ENCODE data around the gene KIF1A. TPM values are rescaled to one million over a fixed set of nuclear protein-coding genes. Genes with fewer than 3 reads are reported as not detected.

Gene KIF1A
- total and polyA plus RNA-seq, 2 experiments from 2014 or later, result 16.1 to 16.5 TPM

DNA sequence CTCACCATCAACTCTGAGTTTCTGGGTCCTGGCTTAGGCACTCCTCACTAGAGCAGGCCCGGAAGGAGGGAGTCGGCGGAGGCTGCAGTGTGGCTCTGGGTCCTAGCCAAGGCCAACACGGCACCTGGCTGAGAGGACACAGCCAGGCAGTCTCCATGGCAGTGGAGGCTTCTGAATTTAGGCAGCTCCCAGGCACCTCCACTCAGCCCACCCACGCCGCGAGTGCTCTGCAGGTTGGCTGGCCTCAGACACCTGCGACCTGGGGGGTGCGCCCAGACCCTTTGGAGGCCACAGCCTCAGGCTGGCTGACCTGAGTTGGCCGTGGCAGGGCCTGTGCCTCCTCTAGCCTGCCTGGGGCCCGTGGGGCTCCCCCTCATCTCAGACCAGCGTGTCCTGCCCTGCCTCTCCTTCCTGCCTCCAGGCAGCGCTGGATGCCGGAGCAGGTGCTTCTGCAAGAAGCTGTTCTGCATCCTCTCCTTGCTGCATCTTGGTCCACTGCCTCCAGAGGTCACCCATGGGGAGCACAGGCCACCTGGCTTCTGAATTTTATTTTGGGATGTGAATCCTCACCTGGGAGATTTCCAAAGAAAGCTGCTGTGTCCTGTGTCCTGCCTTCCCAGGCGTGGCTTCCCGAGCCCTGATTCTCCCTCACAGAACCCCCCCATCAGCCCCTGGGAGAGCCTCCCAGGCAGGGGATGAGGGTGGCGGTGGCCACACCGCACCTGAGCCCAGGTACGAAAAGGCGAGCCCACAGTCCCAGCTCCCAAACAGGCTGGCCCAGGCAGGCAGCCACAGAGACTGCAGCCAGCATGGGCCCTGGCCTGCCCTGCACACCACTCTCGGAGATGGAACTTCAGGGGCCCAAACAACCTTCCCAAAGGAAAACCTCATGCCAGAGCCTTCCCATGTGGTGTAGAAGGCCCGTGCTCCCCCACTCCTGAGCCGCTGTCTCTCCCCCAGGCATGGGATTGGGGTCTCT, 105.0 kb downstream of the KIF1A start:
- Histone ChIP-seq H3K79me2 (no peaks in the 10 kb centered on the region), H3K9me2 (replicated peaks; ENCODE audit: insufficient read depth) (no peaks in the 10 kb centered on the region), H3K27me3 (no peaks in the 10 kb centered on the region), H3K4me3 (no peak overlapping the region), H3K9me3 (ENCODE audit: low read depth) (no peaks in the 10 kb centered on the region), H4K20me1 (ENCODE audit: insufficient read depth, poor library complexity, severe bottlenecking) (no peaks in the 10 kb centered on the region), H3K4me1 (ENCODE audit: insufficient read depth) (no peaks in the 10 kb centered on the region), H3K27ac (no peak overlapping the region), H2AFZ (no peak overlapping the region), H3K36me3 (replicated peaks; ENCODE audit: insufficient read depth, low read depth) (no peaks in the 10 kb centered on the region), H3K4me2 (no peak overlapping the region)
- no peak for DNase-seq (ENCODE audit: low spot score)
- 86% methylated on average over 22 of the region's 23 CpGs for WGBS (ENCODE audit: low lambda C conversion rate, missing lambda C conversion rate)
- TF ChIP-seq, protein P1, sequence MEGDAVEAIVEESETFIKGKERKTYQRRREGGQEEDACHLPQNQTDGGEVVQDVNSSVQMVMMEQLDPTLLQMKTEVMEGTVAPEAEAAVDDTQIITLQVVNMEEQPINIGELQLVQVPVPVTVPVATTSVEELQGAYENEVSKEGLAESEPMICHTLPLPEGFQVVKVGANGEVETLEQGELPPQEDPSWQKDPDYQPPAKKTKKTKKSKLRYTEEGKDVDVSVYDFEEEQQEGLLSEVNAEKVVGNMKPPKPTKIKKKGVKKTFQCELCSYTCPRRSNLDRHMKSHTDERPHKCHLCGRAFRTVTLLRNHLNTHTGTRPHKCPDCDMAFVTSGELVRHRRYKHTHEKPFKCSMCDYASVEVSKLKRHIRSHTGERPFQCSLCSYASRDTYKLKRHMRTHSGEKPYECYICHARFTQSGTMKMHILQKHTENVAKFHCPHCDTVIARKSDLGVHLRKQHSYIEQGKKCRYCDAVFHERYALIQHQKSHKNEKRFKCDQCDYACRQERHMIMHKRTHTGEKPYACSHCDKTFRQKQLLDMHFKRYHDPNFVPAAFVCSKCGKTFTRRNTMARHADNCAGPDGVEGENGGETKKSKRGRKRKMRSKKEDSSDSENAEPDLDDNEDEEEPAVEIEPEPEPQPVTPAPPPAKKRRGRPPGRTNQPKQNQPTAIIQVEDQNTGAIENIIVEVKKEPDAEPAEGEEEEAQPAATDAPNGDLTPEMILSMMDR (IDR thresholded peaks at IDR 0.05; ENCODE audit: poor library complexity), result no peak
- TF ChIP-seq EZH2 (IDR thresholded peaks at IDR 0.05; ENCODE audit: borderline replicate concordance), result no peak
- no peak for TF ChIP-seq EZH2phosphoT487 (IDR thresholded peaks at IDR 0.05; ENCODE audit: low read depth, severe bottlenecking, unreplicated experiment)

DNA sequence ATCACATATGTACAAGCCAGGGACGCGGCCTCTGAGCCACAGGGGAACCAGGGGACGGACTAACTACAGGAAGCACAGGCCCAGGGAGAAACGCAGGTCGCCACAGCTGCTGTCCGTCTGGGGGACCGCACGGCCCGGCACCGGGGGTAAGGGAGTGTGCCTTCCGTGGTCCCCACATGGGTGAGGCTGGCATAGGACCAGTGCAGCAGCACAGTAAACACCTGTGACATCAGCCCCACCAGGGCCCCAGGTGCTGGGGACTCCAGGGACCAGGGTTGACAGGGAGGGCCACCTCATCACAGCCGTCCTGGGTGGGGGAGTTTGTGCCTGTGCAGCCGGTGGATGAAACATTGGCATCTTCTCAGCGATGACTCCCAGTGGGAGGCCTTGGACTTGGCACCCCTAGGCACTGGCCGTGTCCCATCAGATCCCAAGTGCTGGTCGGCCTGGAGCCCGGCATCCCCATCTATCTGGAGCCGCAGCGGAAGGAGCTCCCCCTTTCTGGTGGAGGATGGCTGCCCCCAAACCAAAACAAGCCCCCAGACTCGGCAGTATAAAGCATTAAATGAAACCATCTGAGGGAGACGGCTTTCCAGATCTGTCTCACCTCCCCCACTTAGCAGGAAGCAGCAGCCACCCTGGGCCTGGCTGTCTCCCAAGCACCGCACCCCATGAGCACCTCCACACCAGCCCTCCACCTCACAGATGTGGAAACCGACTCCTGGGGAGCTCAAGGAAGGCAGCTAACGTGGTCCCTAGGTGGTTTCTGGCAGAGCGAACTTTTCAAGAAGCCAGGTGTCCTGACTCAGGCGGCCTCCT, 105.9 kb downstream of the KIF1A start:
- Histone ChIP-seq H3K27ac (no peak overlapping the region), H3K9me2 (replicated peaks; ENCODE audit: insufficient read depth) (no peaks in the 10 kb centered on the region), H4K20me1 (ENCODE audit: insufficient read depth, poor library complexity, severe bottlenecking) (no peaks in the 10 kb centered on the region), H2AFZ (no peak overlapping the region), H3K27me3 (no peaks in the 10 kb centered on the region), H3K79me2 (no peaks in the 10 kb centered on the region), H3K4me2 (no peak overlapping the region), H3K4me3 (no peak overlapping the region), H3K4me1 (ENCODE audit: insufficient read depth) (no peaks in the 10 kb centered on the region), H3K9me3 (ENCODE audit: low read depth) (no peaks in the 10 kb centered on the region), H3K36me3 (replicated peaks; ENCODE audit: insufficient read depth, low read depth) (no peaks in the 10 kb centered on the region)
- TF ChIP-seq, protein P1 (IDR thresholded peaks at IDR 0.05; ENCODE audit: poor library complexity), result no peak
- TF ChIP-seq EZH2phosphoT487 (IDR thresholded peaks at IDR 0.05; ENCODE audit: low read depth, severe bottlenecking, unreplicated experiment) (no peak), EZH2 (IDR thresholded peaks at IDR 0.05; ENCODE audit: borderline replicate concordance) (no peak)
- no peak for DNase-seq (ENCODE audit: low spot score)
- 87% methylated on average over 25 of the region's 26 CpGs for WGBS (ENCODE audit: low lambda C conversion rate, missing lambda C conversion rate)

DNA sequence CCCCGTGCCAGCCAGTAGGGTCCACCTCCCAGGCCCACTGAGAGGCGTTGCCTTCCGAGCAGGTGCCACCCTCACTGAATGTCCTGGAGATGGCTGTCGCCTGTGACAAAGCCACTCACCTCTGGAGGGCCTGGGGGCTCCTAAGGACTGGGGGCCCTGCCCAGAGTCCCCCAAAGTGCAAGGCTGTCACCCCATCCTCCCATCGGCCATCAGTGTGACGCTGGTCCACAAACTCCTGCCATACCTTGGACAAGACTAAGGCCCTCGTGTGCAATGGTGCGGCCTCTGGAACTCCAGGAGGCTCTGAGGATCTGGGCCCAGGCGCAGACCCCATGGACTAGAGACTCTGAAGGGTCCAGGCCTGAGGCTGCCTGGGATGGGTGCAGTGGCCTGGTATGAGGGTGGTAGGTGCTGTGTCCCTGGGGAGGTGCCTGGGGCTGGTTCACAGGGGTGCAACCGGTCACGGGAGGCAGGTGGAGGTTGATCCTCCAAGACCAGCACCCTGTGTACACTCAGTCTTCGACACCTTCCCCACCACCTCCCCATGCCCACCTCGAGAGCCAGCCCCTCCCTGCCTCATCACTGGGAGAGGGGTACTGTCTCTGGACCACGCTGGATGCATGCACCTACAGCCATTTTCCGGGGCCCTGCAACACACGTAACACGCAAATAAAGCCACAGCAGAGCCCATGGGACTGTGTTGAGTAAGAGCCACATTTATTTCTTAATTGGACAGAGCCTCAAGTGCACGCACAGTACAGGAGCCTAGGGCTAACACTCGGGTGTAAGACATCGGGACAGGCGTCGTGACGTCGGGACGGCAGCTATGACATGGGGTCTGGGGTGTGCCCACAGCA, 106.7 kb downstream of the KIF1A start:
- Histone ChIP-seq H3K4me3 (no peak overlapping the region), H3K79me2 (no peaks in the 10 kb centered on the region), H3K36me3 (replicated peaks; ENCODE audit: insufficient read depth, low read depth) (no peaks in the 10 kb centered on the region), H4K20me1 (ENCODE audit: insufficient read depth, poor library complexity, severe bottlenecking) (no peaks in the 10 kb centered on the region), H3K9me3 (ENCODE audit: low read depth) (no peaks in the 10 kb centered on the region), H3K9me2 (replicated peaks; ENCODE audit: insufficient read depth) (no peaks in the 10 kb centered on the region), H2AFZ (no peak overlapping the region), H3K4me1 (ENCODE audit: insufficient read depth) (no peaks in the 10 kb centered on the region), H3K4me2 (no peak overlapping the region), H3K27ac (no peak overlapping the region), H3K27me3 (no peaks in the 10 kb centered on the region)
- no peak for DNase-seq (ENCODE audit: low spot score)
- 93% methylated on average over 25 of the region's 25 CpGs for WGBS (ENCODE audit: low lambda C conversion rate, missing lambda C conversion rate)
- TF ChIP-seq EZH2 (IDR thresholded peaks at IDR 0.05; ENCODE audit: borderline replicate concordance) (no peak), EZH2phosphoT487 (IDR thresholded peaks at IDR 0.05; ENCODE audit: low read depth, severe bottlenecking, unreplicated experiment) (no peak)

All from hepatocyte (in vitro differentiated cells).